Activated CD8-positive, alpha-beta memory T cell treated with anti-CD3 and anti-CD28 coated beads, Interleukin-2, amount 50 U/mL, for 24 hours (primary cell): ENCODE data around the gene IP6K3.

Source experiments
- DNase-seq: peaks from one replicate; pipeline ENCODE4 v3.0.0-alpha.2; 2020; ENCODE audit errors: extremely low read depth

Gene IP6K3

DNA sequence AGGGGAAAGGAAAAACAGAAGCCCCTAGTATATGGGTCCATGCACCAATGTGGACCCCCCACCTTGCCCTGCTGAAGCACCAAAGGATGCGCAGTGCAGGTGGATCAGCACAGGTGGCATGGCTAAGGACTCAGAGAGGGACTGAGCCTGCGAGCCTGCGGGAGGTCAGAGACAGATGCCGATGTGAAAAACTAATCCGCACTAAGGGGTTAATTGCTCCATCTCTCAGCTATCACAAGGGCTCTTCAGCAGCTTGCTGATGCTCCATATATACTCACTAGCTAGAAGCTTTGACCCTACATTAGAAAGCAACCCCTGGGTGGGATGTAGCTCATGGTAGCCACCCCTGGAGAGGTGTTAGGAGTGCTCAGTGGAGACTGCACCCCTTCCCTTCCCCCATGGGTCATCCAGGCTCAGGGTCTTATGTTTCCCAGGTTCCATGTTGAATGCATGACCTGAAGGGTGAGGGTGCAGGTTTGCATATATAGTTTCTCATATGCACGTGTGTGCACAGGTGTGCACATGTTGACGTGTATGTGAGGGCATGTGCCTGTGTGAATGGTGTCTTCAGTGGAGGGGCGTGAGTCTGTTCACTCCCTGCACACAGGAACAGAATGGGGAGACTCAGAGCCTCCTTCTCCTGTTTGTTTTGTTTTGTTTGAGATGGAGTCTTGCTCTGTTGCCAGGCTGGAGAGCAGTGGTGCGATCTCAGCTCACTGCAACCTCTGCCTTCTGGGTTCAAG, 13.4 kb upstream of the IP6K3 start:
- DNase-seq: no peak

DNA sequence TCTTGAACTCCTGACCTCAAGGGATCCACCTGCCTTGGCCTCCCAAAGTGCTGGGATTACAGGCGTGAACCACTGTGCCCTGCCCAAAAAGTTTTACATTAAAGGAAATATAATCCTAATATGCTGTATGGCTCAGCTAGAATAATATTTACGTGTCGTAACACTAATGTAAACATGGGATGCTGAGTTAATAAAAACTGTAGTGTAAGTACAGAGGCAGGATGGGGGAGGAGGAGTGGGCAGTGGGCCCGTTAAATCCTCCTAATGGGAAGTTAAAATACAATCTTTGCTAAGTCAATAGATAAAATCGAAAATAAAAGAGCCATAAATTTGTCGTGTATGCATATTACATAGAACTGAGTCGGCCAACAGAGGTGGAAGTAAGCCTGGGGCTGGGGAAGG, 12.1 kb upstream of the IP6K3 start:
- DNase-seq: no peak

DNA sequence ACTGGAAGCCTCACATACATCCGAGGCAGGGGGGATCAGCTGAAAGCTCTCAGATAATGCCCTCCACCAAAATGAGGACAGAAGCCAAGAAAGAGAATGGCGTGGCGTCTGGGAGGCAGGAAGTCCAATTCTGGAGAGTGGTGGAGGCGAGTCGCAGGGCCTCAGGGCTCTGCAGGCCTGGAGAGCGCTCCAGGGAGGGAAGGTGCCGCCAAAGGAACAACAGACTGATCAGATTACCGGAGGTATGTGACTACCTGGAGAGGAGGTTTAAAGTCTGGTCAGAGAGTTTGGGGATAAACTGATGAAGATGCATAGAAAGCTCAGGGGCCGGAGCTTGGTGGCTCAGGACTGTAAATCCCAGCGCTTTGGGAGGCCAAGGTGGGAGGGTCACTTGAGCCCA, 11.2 kb upstream of the IP6K3 start:
- no peak for DNase-seq

DNA sequence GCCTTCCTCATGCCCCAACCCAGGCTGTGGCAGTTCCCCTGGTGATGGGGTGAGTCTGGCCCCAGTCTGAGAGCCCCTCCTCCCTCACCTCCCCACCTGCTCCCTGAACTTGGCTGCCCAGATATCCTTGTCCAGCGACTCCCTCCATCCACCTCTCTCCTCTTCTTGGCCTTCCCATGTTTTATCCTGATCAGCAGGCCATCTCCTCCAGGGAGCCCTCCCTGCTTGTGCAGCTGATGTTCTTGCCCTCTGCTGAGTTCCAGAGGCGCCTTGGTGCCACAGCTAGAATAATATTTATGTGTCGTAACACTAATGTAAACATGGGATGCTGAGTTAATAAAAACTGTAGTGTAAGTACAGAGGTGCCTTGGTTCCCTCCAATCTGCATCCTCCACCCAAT, 10.4 kb upstream of the IP6K3 start:
- DNase-seq: no peak

DNA sequence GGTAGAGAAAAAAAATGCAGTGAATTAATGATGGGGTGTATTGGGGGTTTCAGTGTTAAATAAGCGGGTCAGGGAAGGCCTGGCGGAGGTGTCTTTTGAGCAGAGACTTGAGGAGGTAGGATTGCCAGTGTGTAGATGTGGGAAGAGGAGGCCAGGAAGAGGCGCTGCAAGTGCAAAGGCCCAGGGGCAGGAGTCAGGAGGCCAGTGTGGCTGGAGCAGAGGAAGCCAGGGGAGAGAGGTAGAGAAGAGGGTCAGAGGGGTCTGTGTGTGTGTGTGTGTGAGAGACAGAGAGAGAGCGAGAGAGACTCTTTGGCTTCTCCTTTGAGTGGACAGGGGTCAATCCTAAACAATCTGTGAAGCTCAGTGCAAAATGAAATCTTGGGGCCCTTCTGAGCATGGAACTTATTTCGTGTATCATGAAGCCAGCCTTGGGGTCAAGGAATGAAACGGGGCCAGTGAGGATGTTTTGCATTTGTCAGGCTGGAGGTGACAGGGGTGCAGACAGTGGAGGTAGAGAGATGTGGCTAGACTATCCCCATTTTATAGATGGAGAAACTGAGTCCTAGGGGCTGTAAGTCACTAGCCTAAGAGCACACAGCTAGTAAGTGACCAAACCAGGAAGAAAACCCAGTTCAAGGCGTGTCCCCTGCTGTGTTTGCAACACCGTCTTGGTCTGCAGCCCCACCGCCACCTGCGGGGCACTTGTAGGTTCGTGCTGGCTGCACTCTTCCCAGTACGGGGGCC, 9.7 kb upstream of the IP6K3 start:
- DNase-seq: no peak

DNA sequence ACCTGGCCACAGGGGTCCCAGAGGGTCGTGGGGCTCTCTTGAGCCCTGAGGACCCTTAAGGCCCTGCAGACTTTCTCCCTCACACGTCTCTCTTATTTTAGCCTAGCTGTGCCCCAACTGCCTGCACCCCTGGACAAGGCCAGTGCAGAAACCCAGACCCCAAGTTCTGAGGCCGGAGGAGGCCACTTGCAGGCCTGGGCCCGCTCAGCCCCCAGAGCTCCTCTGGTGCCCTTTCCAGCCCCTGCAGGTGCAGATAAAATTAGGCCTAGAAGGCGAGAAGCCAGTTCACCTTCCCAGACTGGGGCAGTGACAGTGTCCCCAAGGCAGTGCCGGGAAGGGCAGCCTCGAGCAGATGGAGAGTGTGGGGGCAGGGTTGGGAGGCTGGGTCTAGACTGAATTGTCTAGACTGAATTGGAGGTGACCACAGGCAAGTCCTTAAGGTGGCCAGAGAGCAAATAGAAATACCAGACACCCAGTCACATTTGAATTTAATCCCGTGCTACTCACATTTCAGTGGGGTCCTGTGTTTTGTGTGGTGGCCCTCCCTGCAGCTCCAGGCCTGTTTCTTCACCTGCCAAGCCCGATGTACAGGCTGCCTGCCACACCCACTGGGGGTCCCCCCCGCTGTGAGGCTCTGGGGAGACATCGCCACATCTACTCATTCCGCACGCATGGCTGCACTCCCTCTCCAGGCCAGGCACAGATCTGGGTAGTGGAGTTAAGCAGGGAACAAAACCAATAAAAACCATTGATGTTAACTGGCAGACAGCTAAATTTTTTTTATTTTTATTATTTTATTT, 8.6 kb upstream of the IP6K3 start:
- no peak for DNase-seq

DNA sequence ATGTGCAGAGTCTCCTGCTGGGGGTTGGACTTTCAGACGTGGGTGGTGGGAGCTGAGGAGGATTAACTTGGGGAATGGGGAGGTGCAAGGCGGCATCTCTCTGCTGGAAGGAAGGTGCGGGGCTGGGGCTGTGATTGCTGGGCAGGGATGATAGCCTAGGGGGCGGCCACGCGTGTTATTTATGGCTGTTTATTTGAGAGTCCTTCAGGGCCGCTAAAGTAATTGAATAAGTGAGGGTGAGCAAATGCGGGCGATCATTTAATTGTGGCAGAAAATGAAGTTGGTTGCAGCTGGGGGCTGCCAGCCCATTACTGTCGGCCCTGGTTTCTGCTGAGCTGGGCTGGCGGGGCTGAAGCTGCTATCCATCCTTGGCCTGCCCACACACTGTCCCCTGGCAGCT, 7.5 kb upstream of the IP6K3 start:
- DNase-seq: no peak

DNA sequence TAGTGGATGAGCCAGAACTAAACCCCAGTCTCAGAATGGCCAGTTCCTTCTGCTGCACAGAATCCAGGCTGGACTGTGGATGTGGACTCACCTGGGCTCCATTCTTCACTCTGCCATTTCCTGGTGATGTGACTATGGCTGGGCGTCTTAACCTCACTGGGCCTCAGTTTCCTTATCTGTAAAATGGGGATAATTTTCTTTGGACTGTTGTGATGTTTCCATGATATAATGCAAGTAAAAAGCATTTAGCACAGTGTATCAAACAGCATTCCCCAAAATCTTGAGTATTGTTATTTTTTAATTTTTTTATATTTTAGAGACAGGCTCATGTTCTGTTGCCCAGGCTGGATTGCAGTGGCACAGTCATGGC, 5.9 kb upstream of the IP6K3 start:
- DNase-seq: no peak

DNA sequence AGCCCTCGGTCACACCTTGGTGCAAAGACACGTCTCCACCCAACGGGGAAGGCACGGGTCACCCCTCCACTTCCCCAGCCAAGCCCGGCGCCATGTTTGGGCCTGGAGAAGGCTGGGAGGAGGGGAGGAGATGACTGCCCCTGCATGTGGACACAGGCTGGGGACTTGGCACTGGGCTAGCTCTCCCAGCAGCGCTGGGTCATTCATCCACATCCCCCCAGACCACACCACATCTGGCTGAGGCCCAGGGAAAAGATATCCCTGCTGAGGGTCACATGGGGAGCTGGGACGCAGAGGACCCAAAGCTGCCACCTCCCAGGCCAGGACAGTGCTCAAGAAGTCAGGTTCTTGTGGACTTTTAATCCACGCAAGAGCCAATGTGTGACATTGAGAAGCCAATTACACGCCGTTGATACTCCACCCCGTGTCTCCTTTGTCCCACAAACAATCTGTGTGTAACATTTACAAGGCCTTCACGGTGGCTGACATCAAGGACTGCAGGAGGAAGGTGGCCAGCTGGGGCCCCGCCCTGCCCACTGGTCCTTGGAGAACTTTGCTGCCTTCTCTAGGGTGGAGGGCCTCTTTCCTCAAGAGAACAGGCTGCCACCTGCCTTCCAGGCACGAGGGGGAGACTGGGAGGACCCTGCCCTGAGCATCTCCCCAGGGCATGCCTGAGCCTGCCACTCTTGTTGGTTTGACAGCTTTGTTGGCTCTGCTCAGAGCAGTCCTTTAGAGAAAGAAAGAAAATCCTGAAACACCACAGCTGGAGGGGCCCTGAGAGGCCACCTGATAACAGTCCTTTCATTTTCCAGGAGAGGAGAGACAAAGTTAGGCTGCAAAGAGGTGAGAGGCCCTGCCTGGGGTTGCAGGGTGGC, 5.3 kb upstream of the IP6K3 start:
- no peak for DNase-seq

DNA sequence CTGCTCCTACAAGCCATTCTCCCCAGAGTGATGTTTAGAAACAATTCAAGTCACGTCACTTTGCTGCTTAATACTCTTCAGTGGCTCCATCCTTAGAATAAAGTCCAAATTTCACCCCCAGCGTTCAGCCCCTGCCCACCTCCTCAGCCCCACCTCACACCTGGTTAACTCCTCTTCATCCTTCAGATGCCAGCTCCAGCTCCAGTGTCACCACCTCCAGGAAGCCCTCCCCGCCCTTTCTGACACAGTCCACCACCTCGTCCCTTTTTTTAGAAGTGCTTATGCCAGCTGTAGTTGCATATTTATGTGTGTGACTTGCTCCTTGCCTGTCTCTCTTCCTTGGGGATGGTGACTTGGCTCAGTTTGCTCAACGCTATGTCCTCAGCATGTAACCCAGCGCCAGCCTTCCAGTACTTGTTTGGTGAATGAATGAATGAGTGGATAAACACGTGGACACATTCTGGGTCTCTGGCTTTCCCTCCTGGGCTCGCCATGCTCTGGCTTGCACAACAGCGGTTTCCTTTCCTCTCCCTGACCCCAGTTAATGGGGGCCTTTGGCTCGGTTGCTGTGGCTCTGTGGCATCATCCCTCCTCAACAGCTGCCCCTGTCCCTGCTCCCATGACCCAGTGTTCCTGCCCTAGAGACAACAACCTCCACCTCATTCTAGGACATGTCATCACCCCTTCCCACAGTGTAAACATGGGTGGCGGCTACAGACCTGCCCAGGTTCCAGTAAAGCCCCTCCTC, 3.7 kb upstream of the IP6K3 start:
- no peak for DNase-seq

DNA sequence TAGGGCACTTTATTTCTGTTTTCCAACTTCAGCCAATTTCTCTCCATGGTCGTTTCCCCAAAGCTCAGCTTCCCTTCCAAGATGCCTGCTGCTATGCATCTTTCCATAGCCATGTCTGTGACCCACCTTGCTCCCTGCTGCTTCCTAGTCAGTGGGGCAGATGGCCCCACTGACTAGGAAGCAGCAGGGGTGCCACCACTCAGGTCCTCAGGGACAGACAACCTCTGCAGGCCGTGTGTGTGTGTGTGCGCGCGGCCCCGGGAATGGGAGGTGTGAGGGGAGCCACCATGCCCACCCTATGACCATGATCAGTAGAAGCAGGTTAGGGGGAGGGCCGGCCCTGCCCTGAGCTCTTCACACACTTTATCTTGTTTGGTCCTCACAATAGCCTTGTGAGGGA, 2.7 kb upstream of the IP6K3 start:
- no peak for DNase-seq

DNA sequence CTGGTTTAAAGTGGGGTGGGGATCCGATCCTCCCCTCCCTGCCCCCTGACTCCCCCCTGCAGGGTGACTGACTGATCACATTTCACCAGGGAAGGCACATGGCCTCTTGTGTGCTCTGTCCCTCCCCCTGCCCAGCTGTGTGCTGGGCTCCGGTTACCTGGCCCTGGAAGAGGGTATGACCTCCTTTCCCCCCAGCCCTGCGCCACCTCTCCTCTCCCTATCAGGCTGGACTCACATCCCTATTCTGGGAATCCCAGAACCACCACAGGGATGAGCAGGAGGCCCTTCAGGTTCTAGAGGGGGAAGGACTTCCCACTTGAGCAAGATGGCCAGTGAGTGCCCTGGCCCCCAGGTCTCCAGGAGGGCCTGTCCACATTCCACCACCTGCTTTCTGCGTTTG, 2.1 kb upstream of the IP6K3 start:
- no peak for DNase-seq

DNA sequence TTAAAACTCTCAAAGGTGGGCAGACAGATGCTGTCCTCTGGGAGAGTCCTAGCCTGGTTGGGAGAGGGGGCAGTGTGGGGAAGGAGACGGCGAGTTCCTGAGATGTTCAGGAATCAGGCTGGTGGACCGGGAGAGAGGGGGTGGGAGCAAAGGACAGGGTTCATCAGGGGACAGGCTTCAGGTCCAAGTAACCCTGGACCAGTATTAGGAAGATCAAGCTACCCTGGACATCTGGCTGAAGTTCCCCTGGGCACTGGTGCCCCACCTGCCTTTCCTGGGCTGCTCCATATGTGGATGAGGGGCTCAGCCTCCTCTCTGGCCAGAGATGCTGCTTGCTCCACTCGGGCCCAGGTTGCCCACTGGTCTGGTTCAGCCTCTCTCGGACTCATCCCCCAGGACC, 1.1 kb upstream of the IP6K3 start:
- DNase-seq: no peak

DNA sequence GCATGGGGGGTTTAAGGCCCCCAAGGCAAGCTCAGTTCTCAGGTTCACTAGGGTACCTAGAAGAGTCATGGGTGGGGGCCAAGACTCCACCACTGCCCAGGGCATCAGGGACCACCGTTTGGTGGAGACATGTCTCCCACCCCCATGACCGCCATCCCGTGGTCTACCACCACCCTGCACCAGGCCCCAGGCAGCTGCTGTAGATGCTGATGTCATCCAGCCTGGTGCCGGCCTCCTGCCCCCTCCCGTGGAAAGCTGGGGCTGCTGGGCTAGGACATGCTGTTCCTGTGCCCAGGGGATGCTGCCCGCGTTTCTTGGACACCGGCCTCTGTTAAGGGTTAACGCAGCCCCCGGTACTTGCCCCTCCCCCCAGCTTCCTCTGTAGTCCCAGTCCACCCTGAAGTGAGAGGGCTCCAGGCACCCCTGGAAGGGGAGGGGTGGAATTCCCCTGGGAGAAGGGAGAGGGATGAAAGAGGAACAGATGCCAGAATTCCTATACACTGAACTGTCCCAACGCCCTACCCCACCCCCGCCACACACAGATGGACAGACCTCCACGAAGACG, 587 bp downstream of the IP6K3 start:
- DNase-seq: no peak

DNA sequence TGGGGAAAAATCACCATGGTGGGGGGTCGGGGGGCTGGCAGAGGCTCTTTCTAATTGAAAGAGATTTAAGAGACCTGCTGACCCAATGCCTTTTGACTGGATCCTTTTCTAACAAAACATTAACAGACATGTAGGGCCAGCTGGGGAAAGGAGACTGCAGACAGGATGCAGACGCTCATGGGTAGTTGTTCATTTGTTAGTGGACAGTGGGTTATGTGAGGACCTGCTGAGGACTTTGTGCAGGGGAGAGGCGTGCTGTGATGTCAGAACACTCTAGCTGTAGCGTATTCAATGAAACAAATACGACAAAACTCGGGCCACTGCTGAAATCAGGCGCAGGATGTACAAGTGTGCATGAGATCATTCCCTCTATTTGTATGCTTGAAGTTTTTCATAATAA, 1.2 kb downstream of the IP6K3 start:
- no peak for DNase-seq

DNA sequence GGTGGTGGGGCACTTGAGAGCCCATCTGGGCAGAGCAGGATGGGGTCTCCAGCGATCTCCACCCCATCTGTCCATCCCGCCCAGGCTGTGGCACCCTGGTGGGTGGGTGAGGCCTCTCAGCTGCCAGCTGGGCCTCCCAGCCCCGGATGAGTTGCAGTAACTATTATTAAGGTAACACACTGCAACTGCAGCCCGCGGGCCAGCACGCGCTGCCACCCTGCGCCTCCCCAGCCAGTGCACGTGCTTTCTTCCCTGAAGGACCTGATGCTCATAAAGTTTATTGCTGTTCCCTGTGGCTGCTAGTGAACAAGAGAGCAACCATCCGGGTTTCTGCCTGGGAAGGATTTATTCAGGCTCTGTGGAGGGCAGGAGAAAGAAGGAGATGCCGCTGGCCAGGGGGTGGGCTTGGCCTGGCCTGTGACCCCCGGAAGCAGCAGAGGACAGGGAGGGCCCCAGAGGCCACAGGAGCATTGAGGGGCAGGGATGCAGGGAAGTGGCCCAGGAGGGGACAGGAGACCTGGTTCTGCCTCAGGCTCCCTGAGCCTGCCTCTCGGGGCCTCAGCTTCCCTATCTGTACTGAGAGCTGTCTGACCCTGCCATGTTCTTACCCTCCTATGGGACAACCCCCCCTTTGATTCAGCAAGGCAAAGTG, 1.7 kb downstream of the IP6K3 start:
- no peak for DNase-seq

DNA sequence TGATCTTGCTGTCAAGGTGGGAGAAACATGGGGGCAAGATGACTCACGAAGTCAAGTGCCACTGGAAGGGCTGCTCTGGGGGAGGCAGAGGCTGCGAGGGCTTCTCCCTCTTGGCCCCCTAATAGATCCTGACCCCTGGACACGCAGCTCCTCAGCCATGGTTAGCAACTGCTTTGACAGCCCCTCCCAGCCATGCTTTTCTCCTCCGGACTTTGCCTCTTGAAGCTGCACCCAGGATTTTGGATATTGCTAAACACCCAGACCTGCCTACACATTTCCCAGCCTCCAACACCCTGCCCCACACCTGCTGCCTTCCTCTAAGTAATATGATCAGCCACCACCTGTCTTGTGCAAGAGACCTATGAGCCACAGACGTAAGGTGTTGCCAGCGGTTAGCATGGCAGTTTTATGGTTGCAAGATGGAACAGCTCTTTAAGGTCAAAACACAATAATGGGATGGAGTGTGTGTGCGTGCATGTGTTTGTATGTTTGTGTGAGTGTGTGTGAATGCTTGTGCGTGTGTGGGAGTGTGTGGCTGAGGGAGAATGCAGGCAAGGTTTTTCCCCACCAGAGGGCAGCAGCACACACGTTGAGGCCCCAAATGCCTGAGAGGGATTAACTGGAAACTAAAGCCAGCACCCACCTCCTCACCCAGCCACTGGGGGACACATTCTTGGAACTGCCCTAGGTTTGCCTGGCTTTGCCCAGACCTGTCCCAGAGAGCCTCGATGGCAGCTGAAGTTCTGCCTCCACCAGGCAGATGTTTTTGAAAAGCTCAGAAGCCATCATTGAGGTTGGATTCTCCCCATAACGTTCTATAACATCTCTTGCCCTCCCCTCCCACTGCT, 2.5 kb downstream of the IP6K3 start:
- DNase-seq: peak; percentile 50

DNA sequence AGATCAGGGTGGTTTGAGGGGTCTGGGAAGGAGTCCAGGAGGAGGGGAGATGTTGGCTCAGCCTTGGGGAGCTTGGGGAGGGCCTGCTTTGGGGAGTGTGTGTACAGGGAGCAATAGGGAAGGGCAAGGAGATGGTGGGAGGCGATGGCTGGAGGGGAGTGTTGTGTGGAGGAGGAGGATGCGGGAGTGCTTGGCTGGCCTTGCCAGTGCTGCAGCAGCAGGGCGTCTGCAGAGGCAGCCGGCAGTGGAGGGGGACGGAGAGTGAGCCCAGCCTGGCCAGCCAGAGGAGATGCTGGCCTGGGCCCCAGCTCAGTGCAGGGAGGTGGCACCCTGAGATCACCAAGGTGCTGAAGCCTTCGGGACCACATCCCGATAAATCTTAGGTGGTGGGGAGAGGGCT, 3.9 kb downstream of the IP6K3 start:
- no peak for DNase-seq

DNA sequence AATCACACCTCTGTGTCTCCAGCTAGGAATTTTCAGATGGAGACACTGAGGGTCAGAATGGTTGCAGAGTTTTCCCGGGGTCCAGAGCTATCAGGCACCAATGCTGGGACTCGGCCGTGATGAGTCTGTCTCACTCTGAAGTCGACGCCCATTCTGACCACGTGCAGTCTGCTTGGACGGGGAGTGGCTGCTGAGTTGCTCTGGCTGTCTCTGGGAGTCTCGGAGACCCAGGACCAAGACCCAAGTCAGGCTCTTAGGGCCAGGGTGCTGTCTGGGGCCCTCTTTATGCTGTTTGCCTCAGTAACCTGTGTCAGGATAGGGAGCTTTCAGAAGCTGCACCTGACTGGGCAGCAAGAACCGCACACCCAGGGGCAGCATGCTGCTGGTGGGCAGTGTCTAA, 4.6 kb downstream of the IP6K3 start:
- DNase-seq: no peak
